ENCODE results near the gene UNC80.

Gene UNC80

DNA sequence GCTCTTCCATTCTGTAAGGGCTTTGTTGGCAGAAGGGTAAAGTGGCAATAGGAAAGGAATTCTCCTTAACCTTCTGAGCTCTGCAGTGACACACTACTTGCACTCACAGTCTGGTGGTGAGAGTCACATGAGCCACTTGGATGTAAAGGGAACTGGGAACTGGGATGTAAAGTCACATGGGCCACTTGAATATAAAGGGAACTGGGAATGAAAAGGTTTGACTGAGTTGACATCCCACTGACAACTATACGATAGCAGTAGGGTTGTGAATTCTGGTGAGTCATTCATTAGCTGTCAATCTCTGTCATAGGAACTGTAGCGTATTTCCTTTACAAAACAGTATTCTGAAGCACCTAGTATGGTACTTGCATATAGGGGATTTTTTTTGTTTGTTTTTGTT is 236.3 kb downstream of the UNC80 start:
- Histone ChIP-seq H4K20me1 (ENCODE audit: insufficient read depth, low read length) (peaks cover 75% of the 10 kb centered on the region), H3K27ac (ENCODE audit: low read length) (no peak overlapping the region)
- DNase-seq = no peak

DNA sequence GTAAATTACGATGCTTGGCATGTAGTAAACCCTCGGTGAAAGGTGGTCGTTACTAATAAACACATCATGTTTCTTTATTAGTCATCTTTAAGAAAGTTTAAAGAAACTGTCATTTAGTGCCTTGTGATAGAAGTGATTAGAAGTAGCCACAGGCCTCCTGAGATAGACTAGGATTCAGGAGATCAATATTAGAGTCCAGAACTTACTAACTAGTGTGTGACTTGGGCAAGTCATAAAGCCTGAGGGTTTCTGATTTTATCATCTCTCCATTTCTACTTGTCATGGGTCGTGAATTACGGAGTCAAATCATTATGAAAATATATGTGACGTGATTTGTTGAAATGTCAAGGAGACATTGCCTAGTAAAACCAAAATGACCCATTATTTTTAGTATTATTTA is 237.5 kb downstream of the UNC80 start:
- Histone ChIP-seq H3K9me3 (ENCODE audit: insufficient read depth, low read length, severe bottlenecking) (no peaks in the 10 kb centered on the region), H4K20me1 (ENCODE audit: insufficient read depth, low read length) (peaks cover 72% of the 10 kb centered on the region), H3K9ac (ENCODE audit: low read depth, low read length) (no peak overlapping the region), H3K4me1 (ENCODE audit: insufficient read depth, low read length) (peaks cover 17% of the 10 kb centered on the region), H3K4me3 (ENCODE audit: low read depth in 1 of 2, low read length in 2 of 2) (no peak overlapping the region), H3K27ac (ENCODE audit: low read length) (no peak overlapping the region), H3K79me2 (ENCODE audit: insufficient read depth, low read length) (peaks cover 99% of the 10 kb centered on the region), H3K4me2 (ENCODE audit: insufficient read depth, low read length) (no peak overlapping the region), H2AFZ (ENCODE audit: low read depth, low read length) (no peak overlapping the region), H3K36me3 (ENCODE audit: insufficient read depth, low read length) (peaks cover 83% of the 10 kb centered on the region), H3K27me3 (ENCODE audit: insufficient read depth, low read length, poor library complexity) (no peaks in the 10 kb centered on the region)
- ATAC-seq (ENCODE audit: insufficient read depth, low read depth) (no peak), DNase-seq (no peak)
- TF ChIP-seq, protein P1, sequence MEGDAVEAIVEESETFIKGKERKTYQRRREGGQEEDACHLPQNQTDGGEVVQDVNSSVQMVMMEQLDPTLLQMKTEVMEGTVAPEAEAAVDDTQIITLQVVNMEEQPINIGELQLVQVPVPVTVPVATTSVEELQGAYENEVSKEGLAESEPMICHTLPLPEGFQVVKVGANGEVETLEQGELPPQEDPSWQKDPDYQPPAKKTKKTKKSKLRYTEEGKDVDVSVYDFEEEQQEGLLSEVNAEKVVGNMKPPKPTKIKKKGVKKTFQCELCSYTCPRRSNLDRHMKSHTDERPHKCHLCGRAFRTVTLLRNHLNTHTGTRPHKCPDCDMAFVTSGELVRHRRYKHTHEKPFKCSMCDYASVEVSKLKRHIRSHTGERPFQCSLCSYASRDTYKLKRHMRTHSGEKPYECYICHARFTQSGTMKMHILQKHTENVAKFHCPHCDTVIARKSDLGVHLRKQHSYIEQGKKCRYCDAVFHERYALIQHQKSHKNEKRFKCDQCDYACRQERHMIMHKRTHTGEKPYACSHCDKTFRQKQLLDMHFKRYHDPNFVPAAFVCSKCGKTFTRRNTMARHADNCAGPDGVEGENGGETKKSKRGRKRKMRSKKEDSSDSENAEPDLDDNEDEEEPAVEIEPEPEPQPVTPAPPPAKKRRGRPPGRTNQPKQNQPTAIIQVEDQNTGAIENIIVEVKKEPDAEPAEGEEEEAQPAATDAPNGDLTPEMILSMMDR (IDR thresholded peaks at IDR 0.05; ENCODE audit: borderline replicate concordance, extremely low read depth, low read length, poor library complexity, severe bottlenecking) = no peak
- no peak for TF ChIP-seq EZH2 (IDR thresholded peaks at IDR 0.05; ENCODE audit: borderline replicate concordance, low read depth, low read length, severe bottlenecking)

More for the DNA sequence above, 236.3 kb downstream of the UNC80 start:
- peaks cover 100% of the 10 kb centered on the region for H3K79me2 ChIP-seq (ENCODE audit: insufficient read depth, low read length)
- peaks cover 78% of the 10 kb centered on the region for H3K36me3 ChIP-seq (ENCODE audit: insufficient read depth, low read length)
- no peak overlapping the region for H3K4me3 ChIP-seq (ENCODE audit: low read depth in 1 of 2, low read length in 2 of 2)
- H3K4me2 ChIP-seq (ENCODE audit: insufficient read depth, low read length) = no peak overlapping the region
- no peak overlapping the region for H2AFZ ChIP-seq (ENCODE audit: low read depth, low read length)
- TF ChIP-seq, protein P1 (IDR thresholded peaks at IDR 0.05; ENCODE audit: borderline replicate concordance, extremely low read depth, low read length, poor library complexity, severe bottlenecking) = no peak
- no peak overlapping the region for H3K9ac ChIP-seq (ENCODE audit: low read depth, low read length)
- H3K27me3 ChIP-seq (ENCODE audit: insufficient read depth, low read length, poor library complexity) = no peaks in the 10 kb centered on the region
- no peak for ATAC-seq (ENCODE audit: insufficient read depth, low read depth)
- peaks cover 28% of the 10 kb centered on the region for H3K4me1 ChIP-seq (ENCODE audit: insufficient read depth, low read length)
- H3K9me3 ChIP-seq (ENCODE audit: insufficient read depth, low read length, severe bottlenecking) = no peaks in the 10 kb centered on the region

- Histone ChIP-seq H3K4me1 (ENCODE audit: insufficient read depth, low read length) (peaks cover 10% of the 10 kb centered on the region), H3K9ac (ENCODE audit: low read depth, low read length) (no peak overlapping the region), H3K27ac (ENCODE audit: low read length) (no peak overlapping the region), H3K9me3 (ENCODE audit: insufficient read depth, low read length, severe bottlenecking) (no peaks in the 10 kb centered on the region), H3K4me3 (ENCODE audit: low read depth in 1 of 2, low read length in 2 of 2) (no peak overlapping the region), H3K4me2 (ENCODE audit: insufficient read depth, low read length) (no peak overlapping the region), H3K27me3 (ENCODE audit: insufficient read depth, low read length, poor library complexity) (no peaks in the 10 kb centered on the region), H3K79me2 (ENCODE audit: insufficient read depth, low read length) (peaks cover 94% of the 10 kb centered on the region), H2AFZ (ENCODE audit: low read depth, low read length) (no peak overlapping the region), H3K36me3 (ENCODE audit: insufficient read depth, low read length) (peaks cover 82% of the 10 kb centered on the region), H4K20me1 (ENCODE audit: insufficient read depth, low read length) (peaks cover 65% of the 10 kb centered on the region)
- DNase-seq (no peak), ATAC-seq (ENCODE audit: insufficient read depth, low read depth) (no peak)
- TF ChIP-seq, protein P1 (IDR thresholded peaks at IDR 0.05; ENCODE audit: borderline replicate concordance, extremely low read depth, low read length, poor library complexity, severe bottlenecking) = no peak
- no peak for TF ChIP-seq EZH2 (IDR thresholded peaks at IDR 0.05; ENCODE audit: borderline replicate concordance, low read depth, low read length, severe bottlenecking)
These were observed 238.3 kb downstream of the UNC80 start for GRCh38 chr2:210009896-210010295.

DNA sequence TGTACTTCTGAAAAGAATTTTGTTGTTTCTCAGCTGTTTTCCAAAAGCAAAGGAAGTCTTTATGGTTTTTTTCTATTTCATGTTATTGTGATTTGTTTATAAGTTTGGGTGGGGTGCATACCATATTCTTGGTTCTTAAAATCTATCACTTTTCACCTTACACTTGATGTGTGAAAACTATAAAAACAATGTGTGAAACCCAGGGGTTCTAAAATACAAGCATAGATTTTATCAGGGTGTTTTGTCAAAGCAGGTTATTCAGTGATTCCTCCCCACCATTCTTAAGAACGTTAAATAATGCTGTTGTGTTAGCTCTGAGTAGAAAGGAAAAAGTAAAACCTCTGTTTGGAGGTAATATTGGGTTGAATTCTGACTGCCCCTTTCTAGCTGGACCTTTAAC is 248.5 kb downstream of the UNC80 start:
- DNase-seq = no peak
- ATAC-seq (ENCODE audit: insufficient read depth, low read depth) = no peak
- no peak overlapping the region for H3K27ac ChIP-seq (ENCODE audit: low read length)
- peaks cover 10% of the 10 kb centered on the region for H3K79me2 ChIP-seq (ENCODE audit: insufficient read depth, low read length)
- TF ChIP-seq EZH2 (IDR thresholded peaks at IDR 0.05; ENCODE audit: borderline replicate concordance, low read depth, low read length, severe bottlenecking) = no peak
- TF ChIP-seq, protein P1 (IDR thresholded peaks at IDR 0.05; ENCODE audit: borderline replicate concordance, extremely low read depth, low read length, poor library complexity, severe bottlenecking) = no peak
- H3K27me3 ChIP-seq (ENCODE audit: insufficient read depth, low read length, poor library complexity) = no peaks in the 10 kb centered on the region
- H3K4me1 ChIP-seq (ENCODE audit: insufficient read depth, low read length) = no peaks in the 10 kb centered on the region
- peaks cover 95% of the 10 kb centered on the region for H3K36me3 ChIP-seq (ENCODE audit: insufficient read depth, low read length)
- H3K4me2 ChIP-seq (ENCODE audit: insufficient read depth, low read length) = no peak overlapping the region
- H3K9me3 ChIP-seq (ENCODE audit: insufficient read depth, low read length, severe bottlenecking) = no peaks in the 10 kb centered on the region
- no peak overlapping the region for H3K4me3 ChIP-seq (ENCODE audit: low read depth in 1 of 2, low read length in 2 of 2)
- peaks cover 21% of the 10 kb centered on the region; the same call in 1 of the 2 replicates for H4K20me1 ChIP-seq (ENCODE audit: insufficient read depth, low read length)
- H3K9ac ChIP-seq (ENCODE audit: low read depth, low read length) = no peak overlapping the region
- no peak overlapping the region for H2AFZ ChIP-seq (ENCODE audit: low read depth, low read length)
